Suprapubic skin (tissue), 4 donors: ENCODE measurements around the gene SOCS4. TPM values are rescaled to one million over a fixed set of nuclear protein-coding genes. Genes with fewer than 3 reads are reported as not detected.
A peak's percentile ranks its signal among the peaks of the same experiment; 100 is the strongest.

ENCODE experiments used
- DNase-seq, 2 donors: peaks; one replicate each; pipeline ENCODE4 v3.0.0-alpha.2; 2019; ENCODE audit warnings: low spot score in 2 of 2
- H3K27ac ChIP-seq: fragments of 200-600 bp; sonication (generic); one replicate; pipeline ENCODE4 v1.5.1; 2019
- H3K27me3 ChIP-seq: fragments of 200-600 bp; sonication (generic); one replicate; pipeline ENCODE4 v1.5.1; 2019
- H3K36me3 ChIP-seq: fragments of 200-600 bp; sonication (generic); one replicate; pipeline ENCODE4 v1.5.1; 2019
- H3K4me1 ChIP-seq: fragments of 200-600 bp; sonication (generic); one replicate; pipeline ENCODE4 v1.5.1; 2019
- H3K4me3 ChIP-seq: fragments of 200-600 bp; sonication (generic); one replicate; pipeline ENCODE4 v1.5.1; 2019; ENCODE audit warnings: mild to moderate bottlenecking
- H3K9me3 ChIP-seq: fragments of 200-600 bp; sonication (generic); one replicate; pipeline ENCODE4 v1.5.1; 2019
- CTCF ChIP-seq, 2 donors: fragments of 200-600 bp in 1 of 2; fragments of 450-650 bp in 1 of 2; sonication (generic) in 1 of 2; IDR thresholded peaks; one replicate each; pipeline ENCODE4 v1.5.1; 2016 to 2019; ENCODE audit warnings: antibody characterized with exemption in 2 of 2, mild to moderate bottlenecking in 1 of 2, moderate library complexity in 1 of 2
- EP300 ChIP-seq: sonication (generic); formaldehyde crosslinking; IDR thresholded peaks from one replicate; pipeline ENCODE4 v1.6.1; 2017; ENCODE audit warnings: antibody characterized with exemption
- POLR2A ChIP-seq, 2 donors: fragments of 450-650 bp; IDR thresholded peaks; one replicate each; pipeline ENCODE4 v1.6.1; 2017; ENCODE audit warnings: antibody characterized with exemption in 2 of 2, mild to moderate bottlenecking in 2 of 2, moderate library complexity in 2 of 2
- POLR2AphosphoS5 ChIP-seq, 3 donors: sonication (generic); formaldehyde crosslinking; IDR thresholded peaks; one replicate each; pipeline ENCODE4 v1.6.1; 2017; ENCODE audit warnings: antibody characterized with exemption in 3 of 3
- WGBS: methylation state at CpG from one replicate; pipeline ENCODE4 v1.1.5; 2018; 5-methylcytosine and 5-hydroxymethylcytosine counted together
- total RNA-seq, 4 donors: library from RNA; depleted of rRNA; stranded (reverse); fragments of >200 nt; gene quantifications; one replicate each; pipeline ENCODE4 v1.1.0, GENCODE V29; 2016

The SOCS4 gene
- total RNA-seq, 4 donors from 2014 or later = 10.0 to 12.0 (median 11.6) TPM

GRCh38 chr14:55070981-55071411 is 44.0 kb downstream of the SOCS4 start:
- H3K4me1 ChIP-seq = peaks cover 32% of the 10 kb centered on the region
- no peak for DNase-seq
- WGBS = 66% methylated on average over 4 of the region's 4 CpGs
- H3K27ac ChIP-seq = no peak overlapping the region
- H3K9me3 ChIP-seq = no peaks in the 10 kb centered on the region
- H3K27me3 ChIP-seq = no peaks in the 10 kb centered on the region
- H3K4me3 ChIP-seq = no peak overlapping the region
- TF ChIP-seq EP300 (no peak), CTCF (IDR thresholded peaks at IDR 0.05) (no peak), POLR2A (IDR thresholded peaks at IDR 0.05) (no peak), POLR2AphosphoS5 (IDR thresholded peaks at IDR 0.05) (no peak)
- H3K36me3 ChIP-seq = peaks cover 3% of the 10 kb centered on the region

- Histone ChIP-seq H3K4me3 (no peak overlapping the region), H3K4me1 (peaks cover 36% of the 10 kb centered on the region), H3K9me3 (no peaks in the 10 kb centered on the region), H3K27me3 (no peaks in the 10 kb centered on the region), H3K27ac (peak overlapping the region; percentile 73), H3K36me3 (peaks cover 3% of the 10 kb centered on the region)
- no peak for DNase-seq
- TF ChIP-seq POLR2A (IDR thresholded peaks at IDR 0.05) (no peak), POLR2AphosphoS5 (IDR thresholded peaks at IDR 0.05) (no peak), EP300 (no peak), CTCF (IDR thresholded peaks at IDR 0.05) (no peak)
- 15% methylated on average over 10 of the region's 10 CpGs for WGBS
Observed at GRCh38 chr14:55071870-55072640, 45.0 kb downstream of the SOCS4 start.

GRCh38 chr14:55073856-55074255 is 46.8 kb downstream of the SOCS4 start:
- no peak for DNase-seq

GRCh38 chr14:55074662-55075061 is 47.6 kb downstream of the SOCS4 start:
- TF ChIP-seq EP300 (no peak), CTCF (IDR thresholded peaks at IDR 0.05) (no peak), POLR2A (IDR thresholded peaks at IDR 0.05) (no peak), POLR2AphosphoS5 (IDR thresholded peaks at IDR 0.05) (no peak)
- Histone ChIP-seq H3K27me3 (no peaks in the 10 kb centered on the region), H3K27ac (no peak overlapping the region), H3K9me3 (no peaks in the 10 kb centered on the region), H3K4me1 (peaks cover 46% of the 10 kb centered on the region), H3K36me3 (no peaks in the 10 kb centered on the region), H3K4me3 (no peak overlapping the region)
- DNase-seq = no peak
- WGBS = 19% methylated on average over 5 of the region's 5 CpGs

More at GRCh38 chr14:55073856-55074255, 46.8 kb downstream of the SOCS4 start:
- TF ChIP-seq POLR2AphosphoS5 (IDR thresholded peaks at IDR 0.05) = no peak
- TF ChIP-seq POLR2A (IDR thresholded peaks at IDR 0.05) = no peak
- TF ChIP-seq CTCF (IDR thresholded peaks at IDR 0.05) = no peak
- no peak for TF ChIP-seq EP300
- Histone ChIP-seq H3K9me3 (no peaks in the 10 kb centered on the region), H3K27me3 (no peaks in the 10 kb centered on the region), H3K27ac (no peak overlapping the region), H3K4me3 (no peak overlapping the region), H3K4me1 (peaks cover 46% of the 10 kb centered on the region), H3K36me3 (no peaks in the 10 kb centered on the region)
- WGBS = 30% methylated on average over 2 of the region's 2 CpGs

- no peaks in the 10 kb centered on the region for H3K27me3 ChIP-seq
- no peaks in the 10 kb centered on the region for H3K9me3 ChIP-seq
- DNase-seq = no peak
- H3K4me1 ChIP-seq = peaks cover 46% of the 10 kb centered on the region
- no peak overlapping the region for H3K27ac ChIP-seq
- no peaks in the 10 kb centered on the region for H3K36me3 ChIP-seq
- 81% methylated on average over 3 of the region's 3 CpGs for WGBS
- no peak overlapping the region for H3K4me3 ChIP-seq
- no peak for TF ChIP-seq EP300
- TF ChIP-seq POLR2A (IDR thresholded peaks at IDR 0.05) = no peak
- TF ChIP-seq POLR2AphosphoS5 (IDR thresholded peaks at IDR 0.05) = no peak
- no peak for TF ChIP-seq CTCF (IDR thresholded peaks at IDR 0.05)
Observed at GRCh38 chr14:55075628-55076175, 48.7 kb downstream of the SOCS4 start.
